ENCODE measurements around the gene L1CAM.

L1CAM gene, protein sequence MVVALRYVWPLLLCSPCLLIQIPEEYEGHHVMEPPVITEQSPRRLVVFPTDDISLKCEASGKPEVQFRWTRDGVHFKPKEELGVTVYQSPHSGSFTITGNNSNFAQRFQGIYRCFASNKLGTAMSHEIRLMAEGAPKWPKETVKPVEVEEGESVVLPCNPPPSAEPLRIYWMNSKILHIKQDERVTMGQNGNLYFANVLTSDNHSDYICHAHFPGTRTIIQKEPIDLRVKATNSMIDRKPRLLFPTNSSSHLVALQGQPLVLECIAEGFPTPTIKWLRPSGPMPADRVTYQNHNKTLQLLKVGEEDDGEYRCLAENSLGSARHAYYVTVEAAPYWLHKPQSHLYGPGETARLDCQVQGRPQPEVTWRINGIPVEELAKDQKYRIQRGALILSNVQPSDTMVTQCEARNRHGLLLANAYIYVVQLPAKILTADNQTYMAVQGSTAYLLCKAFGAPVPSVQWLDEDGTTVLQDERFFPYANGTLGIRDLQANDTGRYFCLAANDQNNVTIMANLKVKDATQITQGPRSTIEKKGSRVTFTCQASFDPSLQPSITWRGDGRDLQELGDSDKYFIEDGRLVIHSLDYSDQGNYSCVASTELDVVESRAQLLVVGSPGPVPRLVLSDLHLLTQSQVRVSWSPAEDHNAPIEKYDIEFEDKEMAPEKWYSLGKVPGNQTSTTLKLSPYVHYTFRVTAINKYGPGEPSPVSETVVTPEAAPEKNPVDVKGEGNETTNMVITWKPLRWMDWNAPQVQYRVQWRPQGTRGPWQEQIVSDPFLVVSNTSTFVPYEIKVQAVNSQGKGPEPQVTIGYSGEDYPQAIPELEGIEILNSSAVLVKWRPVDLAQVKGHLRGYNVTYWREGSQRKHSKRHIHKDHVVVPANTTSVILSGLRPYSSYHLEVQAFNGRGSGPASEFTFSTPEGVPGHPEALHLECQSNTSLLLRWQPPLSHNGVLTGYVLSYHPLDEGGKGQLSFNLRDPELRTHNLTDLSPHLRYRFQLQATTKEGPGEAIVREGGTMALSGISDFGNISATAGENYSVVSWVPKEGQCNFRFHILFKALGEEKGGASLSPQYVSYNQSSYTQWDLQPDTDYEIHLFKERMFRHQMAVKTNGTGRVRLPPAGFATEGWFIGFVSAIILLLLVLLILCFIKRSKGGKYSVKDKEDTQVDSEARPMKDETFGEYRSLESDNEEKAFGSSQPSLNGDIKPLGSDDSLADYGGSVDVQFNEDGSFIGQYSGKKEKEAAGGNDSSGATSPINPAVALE

GRCh38 chrX:153885968-153886903 is at the start of gene L1CAM:
Gene L1CAM (minus strand): TSS chrX:153886173. CDS start chrX:153875836, 10,337 bp downstream.
- no peak for DNase-seq (ENCODE audit: low spot score)

DNA sequence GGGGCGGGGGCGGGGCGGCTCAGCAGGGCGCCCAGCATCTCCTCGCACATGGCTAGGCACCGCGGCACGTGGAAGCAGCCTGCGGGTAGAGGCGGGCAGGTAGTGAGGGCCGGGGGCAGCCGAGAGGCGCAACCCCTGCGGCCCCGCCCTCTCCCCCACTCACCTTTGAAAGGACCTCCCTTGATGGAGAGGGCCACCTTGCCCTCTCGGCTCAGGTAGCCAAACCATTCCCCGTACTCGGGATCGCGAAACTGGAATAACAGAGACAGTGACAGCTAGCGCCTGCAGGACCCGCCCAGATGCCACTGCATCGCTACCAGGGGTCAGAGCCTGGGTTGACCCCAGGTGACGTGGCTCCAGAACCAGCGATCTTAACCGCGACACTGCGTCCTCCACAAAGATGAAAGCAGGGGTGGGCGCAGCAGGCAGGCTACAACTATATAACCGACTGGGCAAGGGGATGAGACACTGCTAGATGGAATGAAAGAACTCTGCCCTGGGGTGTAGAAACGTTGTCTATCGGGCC is 49.4 kb upstream of the L1CAM start:
- DNase-seq (ENCODE audit: low spot score), result no peak

DNA sequence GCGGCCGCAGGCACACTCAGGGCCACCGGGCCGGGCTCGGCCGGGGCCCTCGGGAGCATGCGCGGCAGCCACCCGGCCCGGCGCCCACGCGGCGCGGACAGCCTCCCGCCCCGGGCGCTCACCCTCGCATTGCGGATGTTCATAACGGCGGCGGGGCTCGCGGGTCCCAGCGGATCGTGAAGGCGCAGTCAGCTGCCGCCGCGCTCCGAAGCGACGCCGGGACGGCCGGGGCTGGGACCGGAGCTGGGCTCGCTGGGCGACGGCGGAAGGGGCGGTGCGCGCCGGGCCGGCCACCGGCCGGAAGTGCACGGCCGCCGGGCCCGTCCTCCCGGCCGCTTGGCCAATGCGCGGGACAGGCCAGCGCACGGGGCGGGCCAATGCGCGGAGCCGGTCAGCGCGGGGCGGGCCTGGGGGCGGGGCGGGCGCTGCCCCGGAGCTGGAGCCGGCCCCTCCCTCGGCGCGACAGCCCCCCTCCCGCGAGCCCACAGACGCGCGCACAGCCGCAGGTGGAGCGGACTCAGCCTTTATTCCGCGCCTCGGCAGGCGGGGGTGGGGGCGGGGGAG is 48.9 kb upstream of the L1CAM start, which contains the start of gene NAA10:
Gene NAA10, minus strand, starts transcription at position 276 of the 564 bp plus-strand sequence. Its CDS starts 133 bp downstream, at position 143.
- DNase-seq (ENCODE audit: low spot score), result peak; percentile 77

DNA sequence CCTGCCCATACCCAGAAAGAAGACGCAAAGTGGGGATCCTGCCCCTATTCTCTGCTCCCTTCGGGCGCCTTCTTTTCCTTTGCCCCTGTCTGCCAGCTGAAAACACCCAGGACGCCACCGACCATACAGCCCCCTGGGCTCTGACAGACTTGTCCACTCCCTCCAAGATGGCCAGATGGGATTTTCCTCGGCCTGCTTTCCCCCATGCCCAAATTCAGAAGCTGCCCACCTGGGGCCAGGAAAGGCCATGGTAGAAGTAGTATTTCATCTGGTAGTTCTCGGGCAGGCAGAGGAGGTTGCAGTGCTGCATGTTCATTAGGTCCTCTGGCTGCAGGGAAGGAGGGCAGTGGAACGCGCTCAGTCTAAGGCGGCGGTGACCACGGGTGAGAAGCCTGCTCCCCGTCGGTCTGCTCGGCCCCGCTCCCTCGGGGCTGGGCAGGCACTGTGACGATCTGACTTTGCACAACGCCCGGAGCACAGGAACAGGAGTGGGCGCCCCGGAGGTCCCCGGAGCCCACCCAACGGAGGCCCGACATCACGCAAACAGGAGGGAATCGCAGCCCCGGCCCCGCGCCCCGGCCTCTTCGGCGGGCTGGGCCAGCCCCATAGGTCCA is 48.3 kb upstream of the L1CAM start:
- DNase-seq (ENCODE audit: low spot score), result no peak

DNA sequence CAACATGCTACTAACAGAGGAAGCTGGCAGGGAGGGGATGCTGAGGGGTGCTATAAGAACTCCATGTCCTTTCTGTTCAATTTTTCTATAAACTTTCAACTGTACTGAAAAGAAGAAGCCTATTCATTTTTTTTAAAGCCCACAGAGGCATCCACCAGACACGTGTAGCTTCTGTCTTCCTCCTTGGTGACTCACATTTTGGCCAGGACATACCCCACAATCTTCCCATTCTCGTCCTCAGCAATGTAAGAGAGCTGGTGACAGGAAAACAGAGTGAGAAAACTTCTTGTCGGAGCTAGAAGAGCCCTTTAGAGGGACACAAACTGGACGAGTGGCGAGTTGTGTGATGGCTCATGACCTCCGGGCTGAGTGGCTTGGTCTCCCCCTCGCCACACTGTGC is 47.8 kb upstream of the L1CAM start:
- no peak for DNase-seq (ENCODE audit: low spot score)

DNA sequence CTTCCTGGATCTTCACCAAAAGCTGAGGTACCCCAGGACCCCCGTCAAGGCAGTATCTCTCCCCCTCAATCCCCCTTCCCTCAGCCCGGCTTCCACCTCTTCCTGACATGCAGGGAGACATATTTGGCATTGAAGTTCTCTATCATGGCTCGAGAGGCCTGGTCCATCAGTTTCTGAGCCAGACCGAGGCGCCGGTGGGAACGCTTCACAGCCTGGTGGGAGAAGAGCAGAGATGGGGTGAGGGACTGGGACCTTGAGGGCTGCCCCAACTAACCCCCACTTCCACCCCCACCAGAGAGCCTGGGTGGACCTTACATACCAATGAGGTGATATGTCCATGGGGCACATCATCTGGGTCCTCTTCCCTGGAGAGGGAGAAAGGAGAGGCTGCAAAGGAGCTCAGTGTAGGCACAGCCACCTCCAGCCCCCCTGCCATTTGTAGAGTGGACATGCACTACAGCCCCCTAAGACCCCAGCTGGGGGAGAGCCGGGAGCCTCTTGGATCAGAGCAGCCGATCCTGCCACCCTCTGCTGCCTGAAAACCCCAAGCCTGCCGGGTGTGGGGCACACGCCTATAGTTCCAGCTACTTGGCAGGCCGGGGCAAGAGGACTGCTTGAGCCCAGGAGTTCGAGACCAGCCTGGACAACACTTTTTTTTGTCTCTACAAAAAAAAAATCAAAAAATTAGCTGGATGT is 46.4 kb upstream of the L1CAM start:
- DNase-seq (ENCODE audit: low spot score), result no peak

GRCh38 chrX:153931748-153932147 is 45.8 kb upstream of the L1CAM start:
- DNase-seq (ENCODE audit: low spot score), result no peak

GRCh38 chrX:153931151-153931550 is 45.2 kb upstream of the L1CAM start:
- no peak for DNase-seq (ENCODE audit: low spot score)

DNA sequence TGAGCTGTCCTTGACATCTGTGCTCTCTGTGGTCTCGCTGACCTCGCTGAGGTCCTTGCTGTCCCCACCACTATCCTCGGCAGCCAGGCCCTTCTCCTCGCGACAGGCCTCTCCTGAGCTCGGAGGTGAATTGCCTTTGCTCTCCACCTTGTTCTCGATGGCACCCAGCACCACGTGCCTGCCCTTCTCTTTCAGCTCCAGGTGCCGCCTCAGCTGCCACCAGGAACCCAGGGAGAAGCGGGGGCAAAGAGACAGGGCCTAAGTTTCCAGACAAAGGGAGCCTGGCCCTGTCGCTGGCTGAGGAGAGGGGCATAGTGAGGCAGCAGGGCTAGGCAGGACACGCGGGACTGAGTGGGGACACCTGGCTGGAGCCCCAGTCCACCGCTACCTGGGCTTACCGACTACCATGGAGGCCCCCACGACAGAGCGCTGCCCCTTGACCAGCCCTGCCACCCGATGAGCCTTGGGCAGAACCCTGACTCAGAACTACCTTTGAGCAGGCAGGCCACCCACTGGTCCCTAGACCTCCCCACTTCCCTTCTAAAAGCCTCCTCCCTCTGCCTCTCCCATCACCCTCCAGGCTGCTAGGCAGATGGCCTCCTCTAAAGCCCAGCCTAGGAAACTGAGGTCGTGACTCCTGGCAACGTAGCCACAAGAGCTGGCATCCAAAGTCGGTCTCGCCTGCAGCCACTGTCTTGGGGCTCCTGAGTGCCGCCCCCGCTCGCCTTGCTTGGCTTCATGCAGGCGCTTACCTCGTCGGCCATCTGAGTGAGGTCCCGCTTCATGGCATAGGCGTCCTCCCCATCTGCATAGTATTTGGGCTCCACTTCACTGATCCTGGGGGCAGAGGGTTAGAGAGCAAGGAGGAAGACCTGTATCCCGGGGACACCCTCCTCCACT is 44.3 kb upstream of the L1CAM start:
- no peak for DNase-seq (ENCODE audit: low spot score)

DNA sequence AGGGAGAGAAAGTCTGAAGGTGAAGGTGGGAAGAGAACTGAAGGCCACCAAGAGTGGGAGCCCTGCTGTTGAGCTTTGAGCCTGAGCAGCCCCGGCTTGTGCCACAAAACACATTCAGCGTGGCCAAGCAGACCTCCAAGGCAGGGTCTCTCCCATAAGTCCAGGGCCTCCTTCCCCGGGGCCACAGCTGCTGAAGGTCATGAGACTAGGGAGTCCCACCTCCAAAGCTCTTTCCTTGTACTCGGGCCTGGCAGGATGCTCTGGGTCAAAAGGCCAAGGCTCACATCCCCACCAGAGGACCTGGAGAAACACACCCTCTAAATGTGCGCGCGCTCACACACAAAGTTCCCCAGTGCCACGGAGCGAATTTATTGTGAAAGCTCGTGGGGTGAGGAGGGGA is 43.6 kb upstream of the L1CAM start:
- no peak for DNase-seq (ENCODE audit: low spot score)

DNA sequence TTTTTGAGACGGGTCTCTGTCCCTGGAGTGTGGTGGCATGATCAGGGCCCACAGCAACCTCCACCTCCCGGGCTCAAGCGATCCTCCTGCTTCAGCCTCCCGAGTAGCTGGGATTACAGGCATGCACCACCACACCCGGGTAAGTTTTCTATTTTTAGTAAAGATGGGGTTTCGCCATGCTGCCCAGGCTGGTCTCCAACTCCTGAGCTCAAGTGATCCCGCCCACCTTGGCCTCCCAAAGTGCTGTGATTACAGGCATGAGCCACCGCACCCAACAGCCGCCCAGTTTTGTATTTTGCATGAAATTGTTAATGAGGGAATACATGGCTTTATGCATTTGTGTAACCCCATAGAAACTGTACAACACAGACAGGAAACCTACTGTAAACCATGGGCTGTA is 42.9 kb upstream of the L1CAM start:
- DNase-seq (ENCODE audit: low spot score), result no peak

- DNase-seq (ENCODE audit: low spot score), result peak; percentile 94
Observed at GRCh38 chrX:153927922-153928760, 42.2 kb upstream of the L1CAM start.

DNA sequence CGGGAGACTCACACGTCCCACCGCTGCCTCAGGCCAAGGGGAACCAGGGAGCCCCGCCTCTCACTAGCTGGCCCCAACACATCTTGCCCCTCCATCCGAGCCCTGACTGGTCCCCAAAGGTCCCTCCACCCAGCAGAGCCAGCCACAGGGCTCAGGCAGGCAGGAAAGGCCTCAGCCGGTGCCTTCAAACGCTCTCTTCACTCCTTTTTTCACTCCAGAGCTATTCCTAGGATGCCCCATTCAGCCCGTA is 41.6 kb upstream of the L1CAM start:
- DNase-seq (ENCODE audit: low spot score), result no peak

GRCh38 chrX:153926858-153927671 is 41.1 kb upstream of the L1CAM start:
- DNase-seq (ENCODE audit: low spot score), result peak; percentile 75

DNA sequence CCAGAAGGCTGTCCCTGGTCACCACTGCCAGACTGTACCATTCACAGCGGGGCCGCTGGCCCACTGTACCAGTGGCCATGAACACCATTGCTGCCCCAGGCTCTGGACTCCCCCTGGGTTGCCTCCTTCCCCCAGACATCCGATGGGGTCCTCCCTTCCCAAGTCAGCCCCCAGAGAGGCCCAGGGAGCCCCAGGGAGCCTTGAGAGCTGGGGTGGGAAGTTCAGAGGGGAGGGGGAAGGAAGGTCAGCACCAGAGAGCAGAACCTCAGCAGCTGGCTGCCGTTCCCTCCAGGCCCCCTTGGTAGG is 40.5 kb upstream of the L1CAM start:
- DNase-seq (ENCODE audit: low spot score), result no peak

DNA sequence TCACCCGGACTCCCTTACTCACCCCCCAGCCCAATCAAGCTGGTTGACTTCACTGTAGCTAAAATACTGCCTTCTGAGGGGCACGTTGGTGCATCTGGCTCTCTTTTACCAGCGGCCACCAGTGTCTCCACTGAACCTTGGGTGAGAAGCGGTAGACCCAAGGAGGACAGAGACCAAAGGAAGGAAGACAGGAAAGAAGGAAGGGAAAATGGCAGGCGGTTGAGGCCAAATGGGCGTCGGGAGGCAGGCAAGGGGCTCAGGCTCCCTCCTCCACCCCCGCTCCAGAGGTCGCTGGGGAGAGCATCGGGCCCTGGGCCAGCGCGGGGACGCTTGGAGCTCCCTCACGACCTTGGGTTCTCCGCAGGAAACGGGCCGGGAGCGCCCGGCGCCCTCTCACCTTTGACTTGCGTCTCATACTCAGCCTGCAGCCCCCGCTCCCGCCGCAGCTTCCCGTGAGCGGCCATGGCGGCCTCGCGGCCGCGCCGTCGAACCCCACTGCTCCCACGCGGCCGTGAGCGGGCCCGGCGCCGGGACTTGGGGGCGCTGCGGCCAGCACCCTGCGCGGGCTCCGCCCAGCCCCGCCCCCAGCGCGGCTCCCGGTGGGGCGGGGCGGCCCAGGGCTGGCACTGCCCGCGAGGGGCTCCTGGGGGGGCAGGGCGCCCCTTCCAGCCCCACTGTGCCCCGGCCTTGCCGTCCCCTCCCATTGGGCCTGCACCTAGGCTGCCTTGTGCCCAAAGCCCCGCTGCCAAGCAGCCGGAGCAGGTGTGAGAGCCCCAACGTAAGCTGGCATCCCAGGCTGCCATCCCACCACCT is 40.0 kb upstream of the L1CAM start, which contains the start of gene ARHGAP4:
Gene ARHGAP4, minus strand, starts transcription at position 526 of the 813 bp plus-strand sequence. Its CDS starts 62 bp downstream, at position 464.
- no peak for DNase-seq (ENCODE audit: low spot score)
